Kasumi-1 (cell line): Measurements from ENCODE around the gene METTL2B.

Source experiments
- DNase-seq, 2 experiments: peaks; one replicate each; lab custom pipeline; 2025; lab: John Stamatoyannopoulos, UW

METTL2B gene

DNA sequence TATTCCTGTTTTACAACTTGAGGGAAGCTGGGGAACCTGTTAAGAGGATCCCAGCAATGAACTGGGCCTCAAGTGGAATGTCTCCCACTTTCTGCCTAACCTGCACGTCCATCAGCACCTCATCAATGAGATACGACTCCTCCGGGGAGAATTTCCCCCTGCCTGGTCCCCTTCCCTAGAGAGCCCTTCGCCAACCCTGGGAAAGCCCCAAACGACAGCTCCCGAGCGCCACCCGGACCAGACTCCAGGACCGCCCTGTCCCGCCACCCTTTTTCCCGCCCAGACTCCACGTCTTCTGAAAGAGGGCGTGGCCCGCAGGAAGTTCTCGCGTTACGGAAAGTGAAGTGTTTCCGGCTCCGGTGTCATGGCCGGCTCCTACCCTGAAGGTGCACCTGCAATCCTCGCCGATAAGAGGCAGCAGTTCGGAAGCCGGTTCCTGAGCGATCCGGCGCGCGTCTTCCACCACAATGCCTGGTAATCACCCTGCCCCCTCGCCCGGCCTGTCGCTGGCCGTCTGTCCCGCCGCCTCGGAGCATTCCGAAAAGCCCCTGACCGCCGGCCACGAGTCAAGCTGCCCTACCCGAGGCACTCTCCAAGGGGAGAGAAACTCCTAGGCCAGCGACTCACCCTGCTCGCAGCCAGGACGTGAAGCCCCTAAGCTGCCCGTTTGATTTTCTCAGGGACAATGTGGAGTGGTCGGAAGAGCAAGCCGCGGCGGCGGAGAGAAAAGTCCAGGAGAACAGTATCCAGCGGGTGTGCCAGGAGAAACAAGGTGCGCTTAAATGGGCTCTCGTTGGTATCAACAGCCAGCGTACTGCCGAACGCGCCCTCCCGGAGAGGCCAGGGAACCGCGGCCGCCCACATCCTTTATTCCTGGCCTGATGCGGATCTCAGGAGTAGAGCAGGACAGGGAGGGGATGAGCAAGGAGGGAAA, at the start of gene METTL2B:
Gene METTL2B (plus strand): TSS at position 347 of the 934 bp plus-strand sequence. CDS start 18 bp downstream, at position 365.
- DNase-seq: peak; percentile 93 to 96

GRCh38 chr7:128427289-128427891, 49.2 kb upstream of the METTL2B start:
- DNase-seq: peak; percentile 75 to 80

DNA sequence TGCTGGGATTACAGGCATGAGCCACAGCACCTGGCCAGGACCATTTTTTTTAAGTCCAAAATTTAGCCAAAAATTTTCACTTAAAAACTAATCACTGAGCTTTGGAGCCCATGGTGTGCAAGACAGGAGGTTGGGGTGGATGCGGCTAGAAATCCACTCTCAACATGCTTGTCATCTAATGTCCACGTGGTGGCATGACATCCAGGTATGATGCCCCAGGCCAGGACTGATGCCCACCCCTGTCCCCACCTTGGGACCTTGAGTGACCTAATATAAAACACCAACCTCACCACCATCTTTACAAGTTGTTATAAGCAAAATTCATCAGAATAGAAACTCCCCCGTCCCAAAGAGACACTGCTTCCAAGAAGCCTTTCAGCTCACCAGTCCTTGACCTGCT, 46.3 kb upstream of the METTL2B start:
- DNase-seq: no peak

DNA sequence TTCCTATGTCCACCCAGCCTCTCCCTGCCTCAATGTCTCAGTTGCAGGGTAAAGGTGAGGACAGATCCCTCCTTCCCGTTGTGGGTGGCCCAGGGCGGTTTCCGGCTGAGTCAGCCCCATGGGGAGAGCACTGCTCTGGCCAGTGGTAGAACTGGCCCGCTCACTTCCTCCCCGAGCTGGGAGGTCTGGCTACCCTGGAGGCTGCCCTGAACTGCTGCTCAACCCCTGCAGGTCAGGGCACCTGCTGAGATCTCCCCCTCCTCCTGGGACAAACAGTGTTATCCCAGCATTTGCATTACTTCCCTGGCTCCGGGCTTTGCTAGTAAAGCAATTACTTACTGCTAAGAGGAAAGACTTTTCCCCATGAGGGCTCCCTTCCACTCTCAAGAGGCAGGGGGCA, 45.3 kb upstream of the METTL2B start:
- no peak for DNase-seq

GRCh38 chr7:128431754-128432153, 44.8 kb upstream of the METTL2B start:
- no peak for DNase-seq

DNA sequence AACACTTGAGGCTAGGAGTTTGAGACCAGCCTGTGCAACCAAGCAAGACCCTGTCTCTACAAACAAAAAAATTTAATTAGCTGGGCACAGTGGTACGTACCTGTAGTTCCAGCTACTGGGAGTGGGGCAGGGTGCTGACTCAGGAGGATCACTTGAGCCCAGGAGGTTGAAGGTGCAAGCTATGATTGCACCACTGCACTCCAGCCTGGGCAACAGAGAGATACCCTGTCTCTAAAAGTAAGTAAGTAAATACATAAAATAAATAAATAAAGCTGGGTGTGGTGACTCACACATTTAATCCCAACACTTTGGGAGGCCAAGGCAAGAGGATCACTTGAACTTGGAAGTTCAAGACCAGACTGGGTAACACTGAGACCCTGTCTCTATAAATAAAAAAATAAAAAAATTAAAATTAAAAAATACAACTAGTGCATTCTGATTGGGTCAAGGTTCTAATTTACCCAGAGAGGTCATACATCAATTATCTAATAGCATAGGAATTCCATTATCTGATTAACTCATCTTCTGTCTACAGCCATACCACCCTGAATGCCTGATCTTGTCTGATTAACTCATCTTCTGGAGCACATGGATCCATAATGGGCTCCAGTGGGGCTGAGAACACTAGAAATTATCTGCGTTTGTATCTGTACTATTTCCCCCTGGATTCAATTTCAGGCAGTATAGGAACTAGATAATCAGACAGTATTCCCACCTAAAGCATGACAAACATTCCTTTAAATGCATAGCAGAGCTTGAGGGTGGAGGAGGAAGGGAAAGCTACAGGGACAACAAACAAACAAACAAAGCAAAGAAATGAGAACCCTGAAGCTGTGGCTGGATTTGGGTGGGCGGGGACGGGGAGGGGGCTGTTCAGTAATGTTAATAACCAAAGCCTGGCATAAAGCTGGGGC, 41.9 kb upstream of the METTL2B start:
- no peak for DNase-seq

DNA sequence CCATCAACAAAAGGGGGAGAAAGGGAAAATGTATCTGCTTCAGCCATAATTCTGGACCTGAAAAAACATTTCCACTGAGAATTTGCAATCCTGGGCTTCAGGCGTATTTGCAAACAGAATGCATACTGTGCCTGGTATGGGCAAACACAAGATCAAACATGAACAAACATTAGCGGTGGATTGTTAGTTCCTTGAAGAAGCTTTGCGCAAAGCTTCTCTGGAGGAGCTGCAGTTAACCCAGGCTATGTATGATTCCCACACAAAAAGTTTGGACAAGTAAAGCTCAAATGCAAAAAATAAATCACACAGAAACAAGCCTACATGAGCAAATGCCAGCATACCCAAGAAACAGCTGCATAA, 41.2 kb upstream of the METTL2B start:
- DNase-seq: no peak

- DNase-seq: peak; percentile 80 to 90
Measured at GRCh38 chr7:128437426-128438332, 38.9 kb upstream of the METTL2B start.

- no peak for DNase-seq
Measured at GRCh38 chr7:128442356-128442755, 34.2 kb upstream of the METTL2B start.

DNA sequence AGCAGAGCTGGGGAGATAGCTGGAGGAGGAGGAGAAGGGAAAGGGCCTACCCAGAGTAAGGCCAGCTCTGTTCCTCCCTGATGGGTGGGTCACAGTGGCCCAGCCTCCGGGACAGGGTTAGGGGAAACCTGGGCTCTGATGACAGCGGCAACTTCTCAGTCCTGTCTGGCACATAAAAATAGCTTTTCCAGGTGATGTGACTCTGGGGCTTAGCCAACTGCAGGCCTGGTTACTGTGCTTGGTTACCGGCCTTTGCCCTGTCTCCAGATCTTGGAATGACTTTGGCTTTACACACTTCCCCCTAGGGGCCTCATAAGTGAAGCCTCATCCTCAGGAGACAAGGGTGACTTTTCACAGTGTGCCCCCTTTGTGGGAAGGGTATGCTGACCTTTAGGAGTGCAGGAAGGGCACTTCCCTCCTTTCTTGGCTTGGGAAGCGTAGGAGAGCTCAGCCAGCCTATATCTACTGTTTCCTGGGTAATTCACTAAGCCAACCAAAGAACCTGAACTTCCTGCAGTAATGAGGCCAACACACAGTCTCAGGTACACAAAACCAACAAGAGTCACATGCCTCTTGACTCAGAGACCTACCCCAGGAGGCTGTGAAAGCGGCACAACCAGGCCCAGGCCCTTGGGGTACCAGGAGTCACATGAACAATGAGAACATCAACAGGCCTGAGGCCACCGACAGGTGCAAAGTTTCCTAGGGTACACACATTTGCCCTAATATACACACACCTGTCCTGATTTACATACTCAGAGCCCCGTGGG, 32.5 kb upstream of the METTL2B start:
- DNase-seq: no peak

- DNase-seq: no peak
Measured at GRCh38 chr7:128446306-128446705, 30.2 kb upstream of the METTL2B start.

- no peak for DNase-seq
Measured at GRCh38 chr7:128447941-128448564, 28.5 kb upstream of the METTL2B start.

DNA sequence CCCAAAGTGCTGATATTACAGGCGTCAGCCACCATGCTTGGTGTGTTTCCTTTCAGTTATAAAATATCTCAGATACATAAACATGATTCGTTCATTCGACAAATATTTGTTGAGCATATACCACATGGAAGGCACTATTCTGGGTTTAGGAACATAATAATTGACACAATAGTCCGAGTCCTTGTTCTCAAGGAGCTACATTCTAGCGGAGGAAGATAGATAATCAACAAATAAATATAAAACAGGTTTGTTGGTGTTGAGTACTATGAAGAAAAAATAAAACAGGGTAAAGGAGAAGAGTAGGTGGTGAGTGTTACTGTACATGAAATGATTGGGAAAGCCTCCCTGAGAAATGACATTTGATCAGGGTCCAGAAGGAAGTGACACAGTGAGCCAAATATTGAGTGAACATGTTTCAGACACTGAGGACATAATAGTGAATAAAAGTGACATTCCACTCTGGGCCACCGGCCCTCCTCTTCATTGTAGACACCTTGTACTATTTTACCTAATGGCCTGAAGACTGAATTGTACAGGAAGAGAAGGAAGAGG, 27.7 kb upstream of the METTL2B start:
- no peak for DNase-seq

DNA sequence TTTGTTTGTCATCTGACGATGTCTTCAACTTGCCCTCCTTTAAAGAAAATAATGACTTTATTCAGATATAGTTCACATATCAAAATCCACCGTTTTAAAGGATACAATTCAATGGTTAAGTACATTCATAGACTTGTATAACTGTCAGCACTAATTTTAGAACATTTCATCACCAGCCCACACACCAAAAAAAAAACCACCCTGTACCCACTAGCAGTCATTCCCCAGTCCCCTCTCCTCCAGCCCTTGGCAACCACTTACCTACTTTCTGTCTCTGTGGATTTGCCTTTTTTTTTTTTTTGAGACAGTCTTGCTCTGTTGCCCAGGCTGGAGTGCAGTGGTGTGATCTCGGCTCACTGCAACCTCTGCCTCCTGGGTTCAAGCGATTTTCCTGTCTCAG, 26.1 kb upstream of the METTL2B start:
- DNase-seq: no peak

- DNase-seq: no peak
Measured at GRCh38 chr7:128450913-128451312, 25.6 kb upstream of the METTL2B start.

GRCh38 chr7:128452552-128452951, 24.0 kb upstream of the METTL2B start:
- DNase-seq: no peak

DNA sequence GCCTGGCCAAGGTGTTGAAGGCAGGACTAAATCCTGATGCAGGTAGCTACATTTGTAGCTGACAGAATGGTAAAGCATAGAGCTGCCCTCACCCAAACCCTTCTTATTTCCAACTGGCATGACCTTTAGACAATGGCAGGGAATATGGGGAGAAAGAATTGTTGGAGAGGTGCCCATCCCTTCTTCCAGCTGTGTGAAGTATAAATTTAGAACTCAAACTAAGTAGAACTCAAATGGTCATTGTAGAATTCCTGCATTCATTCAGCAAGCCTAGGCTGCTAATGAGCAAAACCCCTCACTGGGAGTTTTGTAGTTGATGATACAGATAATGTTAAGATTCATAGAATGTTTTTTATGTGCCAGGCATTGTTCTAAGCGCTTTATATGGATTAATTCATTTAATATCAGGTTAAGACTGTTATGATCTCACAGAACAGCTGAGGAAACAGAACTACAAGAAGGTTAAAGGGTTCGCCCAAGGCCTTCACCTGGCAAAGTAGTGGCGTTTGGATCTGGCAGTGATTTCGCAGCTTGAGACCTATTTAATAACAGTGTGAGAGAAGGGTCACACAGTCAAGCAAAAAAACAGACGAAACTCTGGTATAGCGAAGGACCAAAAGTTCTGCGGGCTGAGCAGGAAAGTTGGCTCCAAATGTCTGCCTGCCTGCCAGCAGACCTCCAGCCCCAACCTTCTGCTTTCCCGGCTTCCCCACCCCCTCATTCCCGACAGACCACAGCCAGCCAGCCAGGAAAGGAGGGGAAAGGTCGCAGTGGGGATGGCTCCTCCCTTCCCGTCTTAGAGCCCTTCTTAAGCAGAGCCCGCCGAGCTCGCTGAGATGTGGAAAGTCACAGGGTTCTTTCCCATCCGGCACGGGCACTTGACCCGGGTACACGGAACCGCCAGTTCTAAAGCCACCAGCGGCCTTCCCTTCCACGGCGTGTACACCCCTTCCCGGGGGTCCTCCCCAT, 22.4 kb upstream of the METTL2B start:
- DNase-seq: no peak

GRCh38 chr7:128454808-128455542, 21.6 kb upstream of the METTL2B start:
- peak; percentile 34 to 45 for DNase-seq
